ENCODE results near the gene AKNAD1.
A peak's percentile ranks its signal among the peaks of the same experiment; 100 is the strongest.
"Not testable (repeated sequence)": the region's sequence is repeated elsewhere in the genome, so short reads cannot be mapped to it uniquely, and the experiment has no call there.

The AKNAD1 gene

GRCh38 chr1:108856994-108857393 lies at the start of gene AKNAD1:
Gene AKNAD1, minus strand, starts transcription at chr1:108857094. Its CDS starts 4,430 bp downstream, at chr1:108852664.
- no peak for DNase-seq (ENCODE audit: low read depth in 2 of 2)

- DNase-seq (ENCODE audit: low read depth in 2 of 2), result no peak
Observed at GRCh38 chr1:108901106-108901505, 44.2 kb upstream of the AKNAD1 start.

GRCh38 chr1:108897865-108898720 lies 41.2 kb upstream of the AKNAD1 start:
- peak in 1 of 2 donors; percentile 6 for DNase-seq (ENCODE audit: low read depth in 2 of 2)

GRCh38 chr1:108896146-108897145 lies 39.6 kb upstream of the AKNAD1 start:
- no peak for DNase-seq (ENCODE audit: low read depth in 2 of 2)

GRCh38 chr1:108893141-108893530 lies 36.2 kb upstream of the AKNAD1 start:
- DNase-seq (ENCODE audit: low read depth in 2 of 2), result no peak

- DNase-seq (ENCODE audit: low read depth in 2 of 2), result no peak
Observed at GRCh38 chr1:108892356-108893140, 35.7 kb upstream of the AKNAD1 start.

GRCh38 chr1:108889706-108890384 lies 33.0 kb upstream of the AKNAD1 start:
- no peak for DNase-seq (ENCODE audit: low read depth in 2 of 2)

- not testable (repeated sequence) for DNase-seq (ENCODE audit: low read depth in 2 of 2)
Observed at GRCh38 chr1:108889006-108889645, 32.2 kb upstream of the AKNAD1 start.

GRCh38 chr1:108886292-108886691 lies 29.4 kb upstream of the AKNAD1 start:
- no peak for DNase-seq (ENCODE audit: low read depth in 2 of 2)

GRCh38 chr1:108884968-108885367 lies 28.1 kb upstream of the AKNAD1 start:
- no peak for DNase-seq (ENCODE audit: low read depth in 2 of 2)

- no peak for DNase-seq (ENCODE audit: low read depth in 2 of 2)
Observed at GRCh38 chr1:108882837-108883236, 25.9 kb upstream of the AKNAD1 start.

GRCh38 chr1:108881369-108881768 lies 24.5 kb upstream of the AKNAD1 start:
- no peak for DNase-seq (ENCODE audit: low read depth in 2 of 2)

- DNase-seq (ENCODE audit: low read depth in 2 of 2), result no peak
Observed at GRCh38 chr1:108880850-108881249, 24.0 kb upstream of the AKNAD1 start.

GRCh38 chr1:108878678-108879077 lies 21.8 kb upstream of the AKNAD1 start:
- no peak for DNase-seq (ENCODE audit: low read depth in 2 of 2)

- DNase-seq (ENCODE audit: low read depth in 2 of 2), result no peak
Observed at GRCh38 chr1:108878160-108878469, 21.2 kb upstream of the AKNAD1 start.

GRCh38 chr1:108877348-108878159 lies 20.7 kb upstream of the AKNAD1 start:
- DNase-seq (ENCODE audit: low read depth in 2 of 2), result no peak

GRCh38 chr1:108871050-108871724 lies 14.3 kb upstream of the AKNAD1 start:
- no peak for DNase-seq (ENCODE audit: low read depth in 2 of 2)

GRCh38 chr1:108865316-108865910 lies 8.5 kb upstream of the AKNAD1 start:
- no peak for DNase-seq (ENCODE audit: low read depth in 2 of 2)

GRCh38 chr1:108863984-108864383 lies 7.1 kb upstream of the AKNAD1 start:
- DNase-seq (ENCODE audit: low read depth in 2 of 2), result no peak
